Measurements from ENCODE around the gene KANSL1L.

DNA sequence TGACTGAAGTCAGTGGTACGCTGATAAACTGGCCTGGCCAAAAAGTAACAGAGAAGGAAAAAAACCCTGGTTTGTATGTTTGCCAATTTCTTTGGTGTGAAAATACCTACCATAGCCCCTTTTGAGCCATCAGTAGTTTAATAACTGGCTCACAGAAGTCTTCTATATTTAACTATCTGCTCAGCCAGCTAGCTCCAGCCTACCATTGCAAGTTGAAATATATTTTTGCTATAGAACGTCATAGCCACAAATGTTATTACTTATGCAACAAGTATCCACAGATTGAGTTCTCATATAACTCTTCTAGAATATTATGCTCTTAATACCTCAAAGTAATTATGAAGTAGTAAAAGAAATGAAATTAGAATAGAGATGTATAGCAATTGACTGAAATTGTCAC lies 143.6 kb downstream of the KANSL1L start:
- TF ChIP-seq CTCF (IDR thresholded peaks at IDR 0.05; ENCODE audit: low read depth, low read length): no peak
- no peak for TF ChIP-seq EZH2phosphoT487 (IDR thresholded peaks at IDR 0.05; ENCODE audit: low read depth)
